ENCODE results near the gene LRRC17. TPM values are rescaled to one million over a fixed set of nuclear protein-coding genes. Genes with fewer than 3 reads are reported as not detected.

The LRRC17 gene
- total and polyA plus RNA-seq, 9 of the 15 experiments (the other 6 are each of a cell fraction or from before 2014, with no cell fraction given), result 0.03 to 0.18 (median 0.12) TPM; not detected in 5

- TF ChIP-seq ZBTB49 (CRISPR knock-in tag; IDR thresholded peaks at IDR 0.05; ENCODE audit: borderline replicate concordance) (no peak), BRF2 (IDR thresholded peaks at IDR 0.05; ENCODE audit: borderline replicate concordance, insufficient read depth, insufficient read length) (no peak)
Observed at GRCh38 chr7:102992509-102992937, 79.7 kb downstream of the LRRC17 start (continued).

- DNase-seq (ENCODE audit: extremely low read depth in 1 of 4, low spot score in 3 of 4) (peak; percentile 80 to 93 (median 84)), FAIRE-seq (peak; percentile 96), ATAC-seq (peak; percentile 86)
- peak overlapping the region; percentile 71 for H3K4me2 ChIP-seq (ENCODE audit: insufficient read depth, low read length)
- peak overlapping the region; percentile 66 for H2AFZ ChIP-seq (ENCODE audit: low read depth, low read length)
- H3K27me3 ChIP-seq (ENCODE audit: control insufficient read depth in 2 of 2, insufficient read depth in 2 of 2, low read length in 2 of 2), result no peaks in the 10 kb centered on the region
- H4K20me1 ChIP-seq (replicated peaks; ENCODE audit: control insufficient read depth, insufficient read depth, low read length), result no peaks in the 10 kb centered on the region
- no peaks in the 10 kb centered on the region for H3K9me1 ChIP-seq (ENCODE audit: control insufficient read depth, insufficient read depth, low read length)
- H3K36me3 ChIP-seq (ENCODE audit: control insufficient read depth, insufficient read depth, low read length), result peaks cover 15% of the 10 kb centered on the region
- H3K79me2 ChIP-seq (ENCODE audit: control insufficient read depth, insufficient read depth, low read length), result no peaks in the 10 kb centered on the region
- intact Hi-C loops (cut with micrococcal nuclease), result loop anchor here (1.0 to 5.0 kb wide), 2 partner anchors 20 to 34 kb away; no protein-coding TSS in a partner anchor
- no TSS peak for BruUV-seq (replicated peaks)
- H3K4me3 ChIP-seq, result no peak overlapping the region
- H3K27ac ChIP-seq (ENCODE audit: extremely low read depth, low read depth, low read length), result peak overlapping the region; percentile 89
- ChIA-PET POLR2A (interaction anchor here (0.6 to 1.5 kb wide), 7 partner anchors 11 to 88 kb away, joined by 3 to 6 read pairs (median 3); no protein-coding TSS in a partner anchor), CTCF (ENCODE audit: low intra/inter-chr PET ratio) (no interaction called here)
- peak overlapping the region; percentile 49 to 56; a peak in 3 of 4 replicates for H3K9ac ChIP-seq (ENCODE audit: insufficient read depth in 1 of 2, low read depth in 2 of 2, low read length in 2 of 2)
- peaks cover 23 to 58% of the 10 kb centered on the region in 2 experiments for H3K4me1 ChIP-seq (replicated peaks in 1 of 2; ENCODE audit: control insufficient read depth in 2 of 2, insufficient read depth in 2 of 2, low read length in 2 of 2)
- in situ Hi-C loops (cut with MboI), result no loop called here
- 0% methylated on average over 2 of the region's 2 CpGs for WGBS (ENCODE audit: insufficient coverage, low coverage, missing lambda C conversion rate)
- peaks cover 6% of the 10 kb centered on the region for H3K9me3 ChIP-seq (replicated peaks; ENCODE audit: control insufficient read depth, insufficient read depth, low read depth, low read length)
- TF ChIP-seq SMARCE1 (IDR thresholded peaks at IDR 0.05) (peak; percentile 98), ZNF224 (CRISPR knock-in tag; IDR thresholded peaks at IDR 0.05) (no peak), NCOA1 (IDR thresholded peaks at IDR 0.05; ENCODE audit: low read depth) (peak; percentile 77; the same call in 1 of the 2 replicates), GATAD2B (IDR thresholded peaks at IDR 0.05; ENCODE audit: borderline replicate concordance) (peak; percentile 94; the same call in 1 of the 2 replicates), TRIM25 (IDR thresholded peaks at IDR 0.05; ENCODE audit: borderline replicate concordance) (no peak), ZNF175 (CRISPR knock-in tag; IDR thresholded peaks at IDR 0.05; ENCODE audit: low read depth) (peak; percentile 75), ZKSCAN1 (IDR thresholded peaks at IDR 0.05; ENCODE audit: low read depth, low read length) (no peak), ELF1 (tag; IDR thresholded peaks at IDR 0.05) (peak; percentile 54), NELFE (IDR thresholded peaks at IDR 0.05; ENCODE audit: insufficient read depth, insufficient read length) (no peak), ZKSCAN8 (CRISPR knock-in tag; IDR thresholded peaks at IDR 0.05) (peak; percentile 71), ATF2 (CRISPR knock-in tag; IDR thresholded peaks at IDR 0.05) (no peak)
Observed at GRCh38 chr7:102992938-102993717, 80.3 kb downstream of the LRRC17 start.
